ENCODE results near the gene PDE4D. TPM values are rescaled to one million over a fixed set of nuclear protein-coding genes. Genes with fewer than 3 reads are reported as not detected.
A peak's percentile ranks its signal among the peaks of the same experiment; 100 is the strongest.

Gene PDE4D
- total RNA-seq, 2 experiments from 2014 or later = 68.5 to 69.8 TPM

DNA sequence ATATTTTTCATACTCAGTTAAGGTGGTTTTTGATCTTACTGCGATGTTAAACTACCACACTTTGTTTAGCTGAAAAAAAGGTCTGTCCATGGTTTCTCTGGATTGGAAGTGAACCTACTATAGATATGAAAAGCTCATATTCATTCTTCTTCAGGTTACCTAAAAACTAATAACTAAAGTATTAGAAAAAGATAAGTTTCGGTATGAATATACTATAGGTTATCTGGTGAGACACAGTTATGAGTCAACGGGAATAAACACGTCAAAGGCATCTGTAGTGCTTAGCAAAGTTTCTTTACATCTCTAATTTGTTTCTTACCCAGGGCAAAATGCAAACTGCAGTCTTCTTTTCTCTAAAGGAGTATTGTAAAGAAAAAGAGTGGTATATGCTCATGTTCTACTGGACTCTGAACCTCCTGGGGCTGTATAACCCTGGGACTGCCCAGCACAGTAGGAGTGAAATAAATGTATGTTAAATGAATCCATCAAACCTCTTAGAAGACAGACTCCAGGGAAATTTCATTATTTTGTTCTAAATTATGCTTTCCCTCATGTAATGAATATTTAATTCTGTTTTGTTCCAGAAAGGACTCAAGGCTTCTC is 521.9 kb downstream of the PDE4D start:
- peaks cover 2% of the 10 kb centered on the region for H3K27me3 Mint-ChIP-seq
- H3K9me3 Mint-ChIP-seq (ENCODE audit: low read depth) = peaks cover 14% of the 10 kb centered on the region
- ATAC-seq = peak; percentile 30
- peaks cover 3% of the 10 kb centered on the region for H3K36me3 Mint-ChIP-seq (ENCODE audit: low read depth)
- no peak overlapping the region for H3K27ac Mint-ChIP-seq
- intact Hi-C loops (cut with DNase I, micrococcal nuclease) = no loop called here
- POLR2A ChIA-PET = no interaction called here
- CTCF ChIA-PET = interaction anchor here (1.3 to 2.0 kb wide), 4 partner anchors 9 to 486 kb away, joined by 3 to 14 read pairs (median 4); no protein-coding TSS in a partner anchor
- no peak overlapping the region for H3K4me3 Mint-ChIP-seq
- no peaks in the 10 kb centered on the region for H3K4me1 Mint-ChIP-seq
- DNase-seq = no peak

DNA sequence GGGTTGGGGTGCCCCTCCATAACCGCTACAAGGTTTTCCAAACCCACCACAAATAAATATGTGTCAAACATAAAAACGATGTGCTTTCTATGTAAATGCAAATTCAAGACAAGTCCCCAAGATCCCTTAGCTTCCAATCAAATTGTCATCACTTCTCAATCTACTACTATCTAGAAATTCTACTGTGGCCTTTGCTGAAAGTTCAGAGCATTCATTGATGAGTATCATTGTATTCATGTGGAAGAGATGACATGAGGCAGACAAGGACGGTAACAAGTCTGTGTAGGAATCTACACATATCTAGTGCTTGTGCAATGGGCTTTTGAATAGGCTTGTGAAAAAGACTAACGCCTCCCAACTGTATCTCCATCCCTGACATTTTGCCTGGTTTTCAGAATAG is 524.6 kb downstream of the PDE4D start:
- no peak for ATAC-seq
- no peak overlapping the region for H3K27ac Mint-ChIP-seq
- ChIA-PET POLR2A (no interaction called here), CTCF (interaction anchor here (0.6 to 5.5 kb wide), 9 partner anchors 12 to 423 kb away, joined by 3 to 70 read pairs (median 4); no protein-coding TSS in a partner anchor)
- peaks cover 2% of the 10 kb centered on the region for H3K27me3 Mint-ChIP-seq
- no peak for DNase-seq
- peaks cover 4% of the 10 kb centered on the region for H3K9me3 Mint-ChIP-seq (ENCODE audit: low read depth)
- no peak overlapping the region for H3K4me3 Mint-ChIP-seq
- H3K4me1 Mint-ChIP-seq = no peaks in the 10 kb centered on the region
- intact Hi-C loops (cut with DNase I, micrococcal nuclease) = loop anchor here (1.0 to 5.0 kb wide), 3 partner anchors 11 to 482 kb away; no protein-coding TSS in a partner anchor
- no peaks in the 10 kb centered on the region for H3K36me3 Mint-ChIP-seq (ENCODE audit: low read depth)

DNA sequence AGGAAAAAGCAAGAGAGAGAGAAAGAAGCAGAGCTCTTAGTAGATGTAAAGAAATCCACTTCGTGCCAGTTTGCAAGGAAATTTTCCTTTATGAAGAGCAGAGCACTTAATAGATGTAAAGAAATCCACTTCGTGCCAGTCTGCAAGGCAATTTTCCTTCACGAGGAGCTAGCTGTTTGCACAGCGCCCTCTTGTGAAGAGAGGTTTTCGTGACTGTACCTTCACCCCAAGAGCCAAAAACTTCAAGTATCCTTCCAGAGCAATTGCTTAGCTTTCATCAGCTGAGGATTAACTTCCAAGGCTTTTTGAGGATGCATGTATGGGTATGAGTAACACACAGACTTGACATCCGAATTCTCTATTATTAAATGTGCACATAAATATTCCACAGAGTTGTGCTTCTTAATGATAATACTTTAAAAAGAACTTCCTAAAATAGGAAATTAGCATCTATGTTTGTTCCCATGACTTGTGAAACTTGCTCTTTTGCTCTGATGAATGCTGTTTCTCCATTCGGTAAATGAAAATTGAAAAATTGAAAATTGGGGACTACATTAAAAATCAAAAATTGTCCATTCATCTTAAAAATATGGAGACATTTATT is 525.6 kb downstream of the PDE4D start:
- POLR2A ChIA-PET = no interaction called here
- no peak overlapping the region for H3K4me3 Mint-ChIP-seq
- intact Hi-C loops (cut with DNase I, micrococcal nuclease) = loop anchor here (1.0 to 5.0 kb wide), 4 partner anchors 12 to 481 kb away; no protein-coding TSS in a partner anchor
- H3K36me3 Mint-ChIP-seq (ENCODE audit: low read depth) = no peaks in the 10 kb centered on the region
- H3K27me3 Mint-ChIP-seq = peaks cover 4% of the 10 kb centered on the region
- DNase-seq = peak; percentile 72
- H3K27ac Mint-ChIP-seq = no peak overlapping the region
- no peaks in the 10 kb centered on the region for H3K9me3 Mint-ChIP-seq (ENCODE audit: low read depth)
- peak; percentile 65 for ATAC-seq
- CTCF ChIA-PET = interaction anchor here (0.6 to 5.5 kb wide), 23 partner anchors 11 to 1385 kb away, joined by 3 to 70 read pairs (median 4); no protein-coding TSS in a partner anchor
- H3K4me1 Mint-ChIP-seq = no peaks in the 10 kb centered on the region

DNA sequence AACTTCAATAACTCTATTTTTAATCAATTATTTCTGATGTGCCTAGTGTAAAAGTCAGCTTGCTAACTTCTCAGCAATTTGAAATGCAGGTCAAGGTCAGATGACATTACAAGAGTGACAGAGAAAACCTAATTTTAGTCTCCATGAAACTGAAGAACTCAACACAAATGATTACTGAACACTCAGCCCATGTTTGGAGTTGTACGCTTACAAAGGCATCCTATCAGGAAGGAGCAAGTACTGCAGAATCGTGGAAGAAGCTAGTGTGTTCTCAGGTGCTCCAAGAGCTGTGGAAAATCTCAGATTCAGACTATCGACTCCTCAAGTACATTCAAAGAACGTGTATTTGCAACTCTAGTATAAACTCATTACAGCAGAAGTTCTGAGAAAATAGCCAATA is 526.7 kb downstream of the PDE4D start:
- no peaks in the 10 kb centered on the region for H3K4me1 Mint-ChIP-seq
- H3K9me3 Mint-ChIP-seq (ENCODE audit: low read depth) = no peaks in the 10 kb centered on the region
- intact Hi-C loops (cut with DNase I, micrococcal nuclease) = loop anchor here (1.0 to 5.0 kb wide), 3 partner anchors 148 to 479 kb away; no protein-coding TSS in a partner anchor
- no peak overlapping the region for H3K27ac Mint-ChIP-seq
- no peak overlapping the region for H3K4me3 Mint-ChIP-seq
- no peaks in the 10 kb centered on the region for H3K36me3 Mint-ChIP-seq (ENCODE audit: low read depth)
- ChIA-PET CTCF (interaction anchor here (0.5 to 5.5 kb wide), 19 partner anchors 9 to 1783 kb away, joined by 3 to 70 read pairs (median 4); no protein-coding TSS in a partner anchor), POLR2A (no interaction called here)
- ATAC-seq = no peak
- peaks cover 6% of the 10 kb centered on the region for H3K27me3 Mint-ChIP-seq
- no peak for DNase-seq

DNA sequence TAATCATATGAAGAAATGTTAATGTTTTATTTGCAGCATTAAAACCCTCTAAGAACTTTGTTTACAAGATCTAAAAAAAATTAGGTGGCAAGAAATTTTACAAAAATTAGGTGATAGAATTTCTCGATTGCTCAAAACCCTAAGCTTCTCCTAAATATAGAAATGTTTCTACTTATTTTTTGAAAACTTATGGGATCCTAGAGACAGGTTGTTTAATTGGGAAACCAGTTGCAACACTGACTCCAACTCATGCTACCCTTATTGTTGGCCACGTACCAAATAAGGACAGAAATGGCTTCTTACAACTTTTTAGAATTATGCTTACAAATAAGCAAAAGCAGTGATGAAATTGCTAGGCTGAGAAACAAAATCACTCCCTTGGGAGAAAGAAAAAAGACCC is 531.1 kb downstream of the PDE4D start:
- ChIA-PET CTCF (interaction anchor here (0.5 to 2.0 kb wide), 2 partner anchors 173 to 174 kb away, joined by 3 to 7 read pairs; no protein-coding TSS in a partner anchor), POLR2A (no interaction called here)
- no peak for ATAC-seq
- no peaks in the 10 kb centered on the region for H3K9me3 Mint-ChIP-seq (ENCODE audit: low read depth)
- H3K27ac Mint-ChIP-seq = no peak overlapping the region
- no peaks in the 10 kb centered on the region for H3K36me3 Mint-ChIP-seq (ENCODE audit: low read depth)
- DNase-seq = no peak
- peaks cover 13% of the 10 kb centered on the region for H3K27me3 Mint-ChIP-seq
- no peak overlapping the region for H3K4me3 Mint-ChIP-seq
- intact Hi-C loops (cut with DNase I, micrococcal nuclease) = no loop called here
- no peaks in the 10 kb centered on the region for H3K4me1 Mint-ChIP-seq

DNA sequence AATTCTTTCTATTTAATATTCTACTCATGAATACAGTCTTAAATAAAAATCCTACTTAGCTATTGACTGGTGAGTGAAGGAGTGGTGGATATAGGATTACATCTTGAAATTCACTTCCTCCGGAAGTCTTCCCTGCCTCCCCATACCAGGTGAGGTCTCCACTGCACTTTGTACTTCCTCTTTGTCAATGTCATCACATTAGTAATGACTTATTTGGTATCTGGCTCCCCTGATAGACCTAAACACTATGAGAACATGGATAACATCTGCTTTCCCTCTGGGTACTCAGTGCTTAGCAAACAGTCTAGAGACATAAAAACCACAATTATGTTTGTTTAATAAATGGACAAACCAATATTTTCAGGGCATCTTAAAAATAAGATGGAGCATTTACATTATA is 532.1 kb downstream of the PDE4D start:
- H3K4me1 Mint-ChIP-seq = no peaks in the 10 kb centered on the region
- DNase-seq (no peak), ATAC-seq (no peak)
- CTCF ChIA-PET = interaction anchor here (2.0 kb wide), 2 partner anchors 10 to 173 kb away, joined by 6 to 7 read pairs; no protein-coding TSS in a partner anchor
- no peaks in the 10 kb centered on the region for H3K36me3 Mint-ChIP-seq (ENCODE audit: low read depth)
- POLR2A ChIA-PET = no interaction called here
- no peak overlapping the region for H3K4me3 Mint-ChIP-seq
- H3K27me3 Mint-ChIP-seq = peaks cover 11% of the 10 kb centered on the region
- no peak overlapping the region for H3K27ac Mint-ChIP-seq
- H3K9me3 Mint-ChIP-seq (ENCODE audit: low read depth) = no peaks in the 10 kb centered on the region
- intact Hi-C loops (cut with DNase I, micrococcal nuclease) = no loop called here

DNA sequence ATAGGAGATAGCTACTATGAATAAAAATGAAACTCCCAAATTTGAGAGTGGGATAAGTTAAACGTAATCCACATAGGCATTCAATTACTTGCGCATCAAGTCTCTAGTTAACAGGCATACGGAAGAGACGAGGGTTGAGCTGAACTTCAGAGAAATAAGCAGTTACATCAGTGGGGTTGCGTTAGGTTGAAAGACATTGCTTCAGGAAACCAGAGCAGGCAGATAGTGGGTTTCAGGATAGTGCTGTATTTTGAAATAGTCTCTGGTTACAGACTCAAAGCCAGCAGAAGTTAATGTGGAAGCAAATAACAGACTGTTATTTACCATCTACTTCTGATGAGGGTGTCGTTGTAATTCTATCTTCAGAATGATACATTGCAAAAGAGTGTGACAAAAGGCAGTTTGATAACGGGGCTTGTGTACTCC is 533.4 kb downstream of the PDE4D start:
- intact Hi-C loops (cut with DNase I, micrococcal nuclease) = no loop called here
- ChIA-PET POLR2A (no interaction called here), CTCF (interaction anchor here (0.7 to 3.1 kb wide), 5 partner anchors 12 to 469 kb away, joined by 3 to 17 read pairs (median 6); no protein-coding TSS in a partner anchor)
- Mint-ChIP-seq H3K36me3 (ENCODE audit: low read depth) (no peaks in the 10 kb centered on the region), H3K9me3 (ENCODE audit: low read depth) (no peaks in the 10 kb centered on the region), H3K4me3 (no peak overlapping the region), H3K27ac (no peak overlapping the region), H3K4me1 (no peaks in the 10 kb centered on the region), H3K27me3 (peaks cover 11% of the 10 kb centered on the region)
- ATAC-seq (no peak), DNase-seq (no peak)

DNA sequence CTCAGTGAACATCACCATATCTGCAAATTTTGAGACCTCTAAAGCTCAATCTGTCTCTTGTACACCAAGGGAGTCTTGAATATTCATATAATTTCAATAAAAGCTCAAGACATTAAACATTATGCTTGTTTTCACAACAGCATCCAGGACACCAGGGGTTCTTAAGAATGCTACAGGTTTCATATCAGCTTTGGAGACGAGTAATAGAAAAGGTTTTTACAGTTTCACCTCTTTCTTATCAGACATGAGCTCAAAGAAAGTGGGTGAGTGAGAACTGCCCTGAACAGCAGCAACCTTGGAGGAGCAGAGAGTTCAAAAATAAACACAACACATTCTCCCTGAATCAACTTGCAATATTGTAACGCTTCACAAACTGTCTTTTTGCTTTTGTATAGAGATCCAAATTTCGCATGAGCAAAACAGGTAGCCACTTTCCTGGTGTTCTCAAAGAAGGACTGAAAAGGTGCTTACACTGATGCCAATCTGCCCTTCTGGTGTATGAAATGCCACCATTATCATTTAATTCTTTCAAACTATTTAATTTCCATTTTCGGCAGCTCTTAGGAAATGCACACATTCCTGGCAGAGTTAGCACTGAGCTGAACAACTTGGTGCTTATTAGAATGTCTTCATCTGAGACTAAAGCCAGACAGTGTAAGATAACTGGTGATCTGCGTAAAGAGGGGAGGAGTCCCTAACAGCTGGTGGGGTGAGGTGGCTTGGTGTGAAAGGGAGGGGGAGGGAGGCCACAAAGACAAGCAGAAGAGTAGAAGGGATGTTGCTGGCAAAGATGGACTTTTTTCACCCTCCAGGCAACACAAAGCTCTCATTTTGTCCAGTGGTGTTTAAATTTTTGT is 535.3 kb downstream of the PDE4D start:
- no peaks in the 10 kb centered on the region for H3K4me1 Mint-ChIP-seq
- POLR2A ChIA-PET = no interaction called here

DNA sequence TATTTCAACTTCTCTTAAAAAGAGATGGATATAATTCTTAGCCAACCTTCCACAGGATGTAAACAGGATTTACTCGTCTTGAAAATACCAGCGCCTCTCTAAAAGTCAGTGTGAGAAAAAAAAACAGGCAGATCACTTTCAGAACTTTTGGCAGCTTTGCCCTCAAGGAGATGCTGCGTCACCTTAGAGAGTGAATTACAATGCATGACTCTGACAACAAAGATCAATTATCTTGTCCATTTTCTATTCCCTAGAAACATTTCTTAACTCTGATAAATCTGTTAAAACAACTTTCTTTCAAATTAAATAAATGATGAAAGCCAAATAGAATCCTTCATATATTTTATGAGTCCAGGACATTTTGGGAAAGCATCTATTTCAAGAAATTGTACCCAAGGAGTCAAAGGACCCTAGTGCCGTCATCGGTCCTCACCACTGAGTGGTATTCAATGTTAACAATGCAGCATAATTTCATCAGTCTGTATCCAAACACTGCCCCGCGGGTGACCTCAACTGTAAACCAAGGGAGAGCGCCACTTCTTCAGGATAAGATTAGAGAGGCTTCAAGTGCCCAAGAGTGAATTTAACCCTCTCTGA is 536.0 kb downstream of the PDE4D start:
- no peak overlapping the region for H3K4me3 Mint-ChIP-seq
- no peak for DNase-seq
- H3K36me3 Mint-ChIP-seq (ENCODE audit: low read depth) = no peaks in the 10 kb centered on the region
- H3K27me3 Mint-ChIP-seq = peaks cover 13% of the 10 kb centered on the region
- POLR2A ChIA-PET = no interaction called here
- no peak overlapping the region for H3K27ac Mint-ChIP-seq
- H3K4me1 Mint-ChIP-seq = no peaks in the 10 kb centered on the region
- no peak for ATAC-seq
- no peaks in the 10 kb centered on the region for H3K9me3 Mint-ChIP-seq (ENCODE audit: low read depth)
- intact Hi-C loops (cut with DNase I, micrococcal nuclease) = no loop called here
- CTCF ChIA-PET = interaction anchor here (1.1 to 6.4 kb wide), 6 partner anchors 9 to 443 kb away, joined by 3 to 32 read pairs (median 5); no protein-coding TSS in a partner anchor

More for the DNA sequence above, 535.3 kb downstream of the PDE4D start:
- H3K27ac Mint-ChIP-seq = no peak overlapping the region
- DNase-seq = no peak
- H3K4me3 Mint-ChIP-seq = no peak overlapping the region
- no peaks in the 10 kb centered on the region for H3K36me3 Mint-ChIP-seq (ENCODE audit: low read depth)
- H3K9me3 Mint-ChIP-seq (ENCODE audit: low read depth) = no peaks in the 10 kb centered on the region
- CTCF ChIA-PET = interaction anchor here (0.6 to 6.4 kb wide), 8 partner anchors 8 to 170 kb away, joined by 3 to 32 read pairs (median 4); no protein-coding TSS in a partner anchor
- no peak for ATAC-seq
- intact Hi-C loops (cut with DNase I, micrococcal nuclease) = no loop called here
- H3K27me3 Mint-ChIP-seq = peaks cover 16% of the 10 kb centered on the region

DNA sequence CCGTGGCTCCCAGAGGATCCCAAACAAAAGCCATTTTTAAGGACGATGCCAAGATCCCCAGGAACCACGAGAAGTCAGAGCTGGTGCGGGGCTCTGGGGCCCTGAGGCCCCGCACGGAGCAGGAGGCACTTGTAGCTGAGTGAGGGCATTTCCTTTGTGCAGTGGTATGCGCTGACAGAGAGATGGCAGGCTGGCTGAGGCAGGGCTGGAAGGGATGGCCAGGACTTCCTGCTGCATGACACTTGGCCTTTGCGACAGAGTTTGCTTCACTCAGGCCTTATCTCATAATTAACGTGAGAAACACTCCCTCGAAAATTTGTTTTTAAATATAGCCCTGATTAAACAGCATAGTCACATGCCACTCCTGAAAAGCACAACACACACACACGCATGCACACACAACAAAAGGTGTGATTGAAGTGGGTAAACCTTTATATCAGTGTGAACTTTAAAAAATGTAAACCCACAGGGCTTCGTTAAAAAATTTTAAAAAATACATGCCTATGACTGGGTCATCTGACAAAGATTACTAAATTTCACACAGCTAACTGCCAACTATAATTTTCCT is 536.6 kb downstream of the PDE4D start:
- ChIA-PET CTCF (interaction anchor here (0.8 to 6.4 kb wide), 7 partner anchors 10 to 458 kb away, joined by 3 to 32 read pairs (median 4); no protein-coding TSS in a partner anchor), POLR2A (no interaction called here)
- H3K4me3 Mint-ChIP-seq = no peak overlapping the region
- DNase-seq (peak; percentile 9), ATAC-seq (no peak)
- no peaks in the 10 kb centered on the region for H3K4me1 Mint-ChIP-seq
- H3K27ac Mint-ChIP-seq = no peak overlapping the region
- H3K36me3 Mint-ChIP-seq (ENCODE audit: low read depth) = no peaks in the 10 kb centered on the region
- H3K9me3 Mint-ChIP-seq (ENCODE audit: low read depth) = no peaks in the 10 kb centered on the region
- intact Hi-C loops (cut with DNase I, micrococcal nuclease) = no loop called here
- H3K27me3 Mint-ChIP-seq = peaks cover 13% of the 10 kb centered on the region

Data from activated CD4-positive, alpha-beta T cell treated with anti-CD3 and anti-CD28 coated beads for 36 hours (primary cell).